Inferior parietal cortex (tissue), 1 donor: ENCODE measurements around the gene DPYSL4.

Experiments
- DNase-seq: peaks from one replicate; pipeline ENCODE4 v3.0.0-alpha.2; 2016; ENCODE audit errors: extremely low spot score

DPYSL4 gene

DNA sequence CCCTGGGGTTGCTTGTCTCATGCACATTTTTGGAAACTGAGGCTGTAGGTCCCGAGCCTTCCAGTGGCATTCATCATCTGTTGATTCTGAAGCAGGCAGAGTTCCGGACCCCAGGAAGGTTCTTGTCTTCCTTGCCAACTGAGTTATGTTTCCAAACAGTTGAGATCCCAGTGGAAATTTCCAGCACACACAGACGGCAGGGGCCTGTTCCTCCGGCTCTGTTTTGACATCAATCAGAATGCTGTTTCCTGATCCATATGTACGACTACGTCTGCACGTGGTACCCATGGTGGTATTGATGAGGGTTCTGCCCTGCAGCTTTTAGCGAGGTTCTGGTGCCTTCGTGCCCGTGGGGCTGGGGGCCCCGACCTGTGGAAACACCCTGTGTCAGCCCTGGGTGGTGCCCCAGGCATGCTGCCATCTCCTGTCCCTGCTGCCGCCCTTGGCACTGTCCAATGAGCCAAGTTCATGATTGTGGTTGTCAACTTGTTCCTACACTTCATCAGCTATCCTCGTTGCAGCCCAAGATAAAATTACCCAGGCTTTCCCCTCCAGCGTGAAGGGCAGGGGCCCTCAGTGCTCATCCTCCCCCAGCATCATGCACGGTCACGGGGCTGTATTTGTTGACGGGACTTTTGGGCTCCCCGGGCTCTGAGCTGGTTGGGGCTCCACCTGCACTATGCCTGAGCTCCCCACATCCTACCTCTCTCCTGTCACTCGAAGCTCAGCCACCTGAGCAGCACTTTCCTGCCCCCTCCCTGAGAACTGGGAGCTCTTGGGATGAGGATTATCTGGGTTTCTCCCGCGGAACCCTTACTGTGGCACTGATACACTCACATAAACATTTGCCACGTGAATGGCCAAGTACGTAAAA is 7.8 kb upstream of the DPYSL4 start:
- no peak for DNase-seq

DNA sequence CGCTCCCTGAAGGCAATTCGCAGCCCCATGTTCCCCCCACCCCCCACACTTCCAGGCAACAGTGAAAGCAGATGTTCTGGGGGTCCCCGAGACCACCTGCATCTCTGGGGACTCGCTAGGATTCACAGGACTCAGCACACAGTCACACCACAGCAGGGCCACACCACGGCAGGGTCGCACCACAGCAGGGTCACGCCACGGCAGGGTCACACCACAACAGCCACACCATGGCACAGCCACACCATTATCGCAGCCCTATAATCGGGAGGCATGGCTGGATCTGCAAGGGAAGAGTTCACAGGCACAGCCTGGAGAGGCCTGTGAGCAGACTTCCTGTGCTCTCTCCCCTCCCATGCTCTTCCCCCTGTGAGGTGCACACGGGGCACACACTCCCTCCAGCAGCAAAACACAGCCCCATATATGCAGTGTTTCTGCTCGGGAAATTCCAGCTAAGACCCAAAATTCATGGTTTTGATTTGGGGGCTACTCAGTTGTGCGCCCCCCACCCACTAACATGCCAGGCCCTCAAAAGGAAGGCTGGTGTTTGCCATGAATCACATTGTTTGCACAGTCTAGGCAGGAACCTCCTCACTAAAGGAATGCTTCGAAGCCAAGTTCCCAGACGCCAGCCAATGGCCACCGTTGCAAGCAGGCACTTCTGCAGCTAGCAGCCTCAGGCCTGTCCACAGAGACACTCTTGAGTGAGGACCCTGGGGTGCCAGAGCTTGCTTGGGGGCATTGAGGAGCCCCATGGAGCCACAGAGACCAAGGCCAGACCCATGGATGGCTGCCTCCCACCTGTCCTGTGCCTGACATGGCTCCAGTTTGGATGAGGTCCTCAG is 7.0 kb upstream of the DPYSL4 start:
- DNase-seq, result no peak

DNA sequence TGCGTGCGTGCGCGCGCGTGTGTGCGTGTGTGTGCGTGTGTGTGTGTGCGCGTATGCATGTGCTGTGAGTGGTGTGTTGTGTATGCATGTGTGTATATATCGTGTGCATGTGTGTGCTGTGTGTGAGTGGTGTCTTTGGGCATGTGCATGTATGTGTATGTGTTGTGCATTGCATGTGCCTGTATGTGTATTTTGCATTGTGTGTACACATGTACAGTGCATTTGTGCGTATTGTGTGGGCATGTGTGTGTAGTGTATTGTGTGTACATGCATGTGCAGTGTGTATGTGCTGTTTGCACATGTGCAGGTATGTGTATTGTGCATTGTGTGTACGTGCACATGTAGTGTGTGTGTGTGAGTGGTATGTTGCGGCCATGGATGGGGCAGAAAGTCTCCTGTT is 6.0 kb upstream of the DPYSL4 start:
- no peak for DNase-seq

DNA sequence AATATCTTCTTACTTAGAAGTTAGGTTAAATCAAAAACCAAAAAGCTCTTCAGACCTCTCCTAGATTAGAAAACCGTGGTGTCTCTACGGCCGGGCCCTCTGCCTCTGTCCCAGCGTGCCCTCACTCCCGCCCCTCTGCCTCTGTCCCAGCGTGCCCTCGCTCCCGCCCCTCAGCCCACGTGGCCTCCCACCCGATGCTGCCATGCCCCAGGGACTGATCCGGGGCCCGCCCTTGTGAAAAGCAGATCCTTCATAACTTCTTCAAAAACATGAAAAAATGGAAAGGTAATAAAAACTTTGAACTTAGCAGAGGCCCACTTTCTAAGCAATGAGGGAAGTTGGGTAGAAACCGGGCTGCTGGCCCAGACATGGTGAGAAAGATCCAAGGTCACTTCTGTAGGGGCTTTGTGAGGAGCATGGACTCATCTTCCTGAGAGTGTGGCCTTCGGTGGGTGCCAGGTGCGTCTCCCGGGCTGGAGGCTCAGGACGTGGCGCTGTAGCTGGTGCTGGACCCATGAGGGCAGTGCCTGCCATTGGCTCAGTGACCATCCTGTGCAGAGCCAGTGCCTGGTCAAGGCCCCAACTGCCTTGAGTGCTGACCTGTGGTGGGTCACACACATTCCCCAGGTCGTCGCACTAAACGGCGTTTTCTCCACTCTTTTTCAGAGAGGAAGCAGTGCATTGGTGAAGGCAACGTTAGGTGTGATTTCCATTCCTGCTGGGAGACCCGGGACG is 4.9 kb upstream of the DPYSL4 start:
- DNase-seq, result no peak

DNA sequence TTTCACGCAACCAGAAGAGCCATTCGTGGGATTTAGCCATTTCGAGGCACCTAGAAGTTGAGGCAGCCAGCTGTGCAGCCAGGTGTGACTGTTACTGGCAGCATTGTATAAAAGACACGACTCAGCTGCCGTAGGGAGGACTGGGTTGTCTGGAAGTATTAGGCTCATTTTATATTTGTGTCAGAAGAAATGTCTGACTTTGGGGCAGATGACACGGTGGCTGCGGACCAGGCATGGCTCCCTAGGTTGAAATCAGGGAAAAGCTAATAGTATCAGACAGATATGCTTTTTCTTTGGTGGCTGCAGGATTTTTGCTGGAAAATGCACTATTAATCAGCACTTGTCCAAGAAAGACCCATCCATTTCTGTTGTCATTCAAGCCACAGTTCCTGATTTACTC is 4.2 kb upstream of the DPYSL4 start:
- no peak for DNase-seq

DNA sequence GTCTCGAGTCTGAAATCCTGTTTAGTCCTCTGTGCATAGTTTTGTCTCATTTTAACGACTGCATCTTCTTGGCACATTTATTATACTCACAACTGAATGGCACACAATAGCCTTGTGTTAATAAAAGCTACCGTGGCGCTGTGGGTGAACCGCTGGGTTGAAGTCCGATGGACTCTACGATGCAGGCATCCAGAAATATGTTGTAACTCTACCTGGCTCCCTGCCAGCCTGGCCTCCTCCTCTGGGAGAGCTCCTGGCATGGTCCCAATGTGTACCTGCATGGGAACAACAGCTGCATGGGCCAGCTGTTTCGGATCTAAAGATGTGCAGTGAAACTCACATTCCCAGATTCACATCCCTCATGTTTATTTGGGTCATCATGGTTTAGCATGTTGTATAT is 3.7 kb upstream of the DPYSL4 start:
- DNase-seq, result no peak

DNA sequence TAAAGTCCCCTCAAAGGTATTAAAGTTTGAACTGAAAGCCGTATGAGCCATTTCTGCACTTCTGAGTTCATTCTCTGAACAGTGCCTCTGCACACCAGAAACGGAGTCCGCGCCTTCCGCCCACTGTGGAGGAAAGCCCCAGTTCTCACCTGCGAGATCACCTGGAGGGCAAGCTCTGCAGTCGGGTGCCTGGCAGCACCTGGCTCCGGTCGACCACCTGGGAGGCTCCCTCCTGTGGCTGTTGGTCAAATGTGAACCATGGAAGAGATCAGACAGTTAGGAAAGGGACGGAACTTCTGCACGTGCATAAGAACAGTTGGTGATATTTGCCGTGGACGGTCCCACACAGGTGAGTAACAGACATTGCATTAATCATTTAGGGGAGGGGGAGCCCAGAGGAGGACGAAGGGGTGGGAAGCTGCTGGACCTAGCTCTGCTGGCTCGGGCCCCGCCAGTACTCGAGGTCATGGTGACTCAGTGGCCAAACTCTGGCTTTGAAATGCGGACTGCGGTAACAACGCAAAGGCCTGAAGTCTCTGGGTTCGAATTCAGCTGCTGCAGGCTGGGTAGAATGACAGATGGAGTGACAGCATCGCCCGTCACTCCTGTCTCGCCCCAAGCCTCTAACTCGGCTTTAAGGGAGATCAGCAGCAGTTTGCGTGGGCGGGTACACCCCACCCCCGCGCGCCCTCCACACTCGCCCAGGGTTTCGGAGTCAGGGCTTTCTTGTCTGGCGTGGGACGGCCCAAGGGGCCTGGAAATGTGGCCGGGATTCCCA is 1.7 kb upstream of the DPYSL4 start:
- no peak for DNase-seq

DNA sequence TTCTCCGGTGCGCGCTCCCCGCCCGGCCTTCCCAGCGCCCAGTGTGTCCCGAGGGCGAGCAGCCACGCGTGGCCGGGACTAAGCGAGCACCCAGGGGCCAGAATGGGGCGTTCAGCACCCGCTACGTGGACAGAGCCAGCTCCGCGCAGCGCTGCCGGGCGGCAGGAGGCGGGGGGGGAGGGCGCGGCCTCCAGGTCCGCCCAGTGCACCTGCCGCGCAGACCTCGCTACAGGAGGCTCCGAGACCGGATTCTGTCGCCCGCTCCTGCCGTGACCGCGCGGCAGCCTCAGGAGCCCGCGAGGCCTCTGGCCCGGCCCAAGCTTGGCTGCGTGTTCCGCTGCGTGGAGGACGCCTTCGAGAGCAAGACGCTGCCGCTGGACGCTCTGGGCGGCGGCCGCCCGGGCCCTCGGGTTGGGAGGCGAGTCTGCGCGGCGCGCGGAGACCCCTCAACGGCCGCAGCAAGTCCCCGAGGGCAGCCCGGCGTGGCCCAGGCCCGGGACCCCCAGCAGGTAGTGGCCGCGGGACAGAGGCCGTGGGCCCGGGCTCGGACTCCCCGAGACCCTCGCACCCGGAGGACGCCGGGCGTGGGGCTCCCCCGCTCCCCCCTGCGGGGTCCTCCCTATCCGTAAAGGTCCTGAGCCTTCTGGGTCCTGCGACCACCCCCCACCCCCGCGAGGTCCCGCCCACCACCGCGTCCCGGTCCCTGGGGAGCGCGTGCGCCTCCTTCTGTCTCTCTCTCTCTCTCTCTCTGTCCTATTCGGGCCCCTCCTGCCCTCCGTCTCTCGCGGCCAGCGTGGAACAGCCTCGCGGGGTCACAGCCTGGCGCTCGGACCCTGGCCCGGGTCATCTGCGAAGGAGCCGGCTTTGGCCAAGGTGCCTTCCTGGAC is 904 bp upstream of the DPYSL4 start:
- no peak for DNase-seq

DNA sequence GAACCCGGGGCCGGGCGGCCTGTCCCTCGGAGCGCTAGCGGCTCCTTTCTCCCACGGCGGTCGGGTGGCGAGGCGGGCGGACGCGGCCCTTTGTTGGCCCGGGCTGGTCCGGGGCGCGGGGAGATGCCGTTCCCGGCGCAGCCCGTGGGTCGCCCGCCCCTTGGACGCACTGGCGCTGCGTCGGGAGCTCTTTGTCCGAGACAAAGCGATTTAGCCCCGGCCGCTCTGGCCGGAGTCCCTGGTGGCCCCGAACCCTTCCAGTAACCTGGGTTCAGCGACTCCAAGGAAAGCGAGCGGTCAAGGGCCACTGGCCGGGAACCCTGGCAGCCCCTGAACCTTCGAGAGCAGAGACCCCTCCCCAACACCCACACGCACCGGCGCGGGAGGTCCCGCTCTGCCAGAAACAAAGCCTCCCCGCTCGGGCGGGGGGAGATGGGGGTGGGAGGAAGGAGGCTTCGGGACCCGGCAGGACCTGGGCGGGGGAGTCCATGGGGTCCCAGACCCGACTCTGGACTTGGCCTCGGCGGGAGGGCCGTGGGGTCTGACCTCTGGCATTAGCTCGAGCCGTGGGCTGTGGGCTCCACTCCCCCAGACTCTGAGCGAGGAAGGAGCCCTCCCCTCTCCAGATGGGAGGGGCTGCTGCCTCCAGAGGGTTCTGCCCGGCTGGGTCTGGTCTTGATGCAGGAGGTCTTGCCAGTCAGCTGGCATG is 836 bp downstream of the DPYSL4 start:
- no peak for DNase-seq

DNA sequence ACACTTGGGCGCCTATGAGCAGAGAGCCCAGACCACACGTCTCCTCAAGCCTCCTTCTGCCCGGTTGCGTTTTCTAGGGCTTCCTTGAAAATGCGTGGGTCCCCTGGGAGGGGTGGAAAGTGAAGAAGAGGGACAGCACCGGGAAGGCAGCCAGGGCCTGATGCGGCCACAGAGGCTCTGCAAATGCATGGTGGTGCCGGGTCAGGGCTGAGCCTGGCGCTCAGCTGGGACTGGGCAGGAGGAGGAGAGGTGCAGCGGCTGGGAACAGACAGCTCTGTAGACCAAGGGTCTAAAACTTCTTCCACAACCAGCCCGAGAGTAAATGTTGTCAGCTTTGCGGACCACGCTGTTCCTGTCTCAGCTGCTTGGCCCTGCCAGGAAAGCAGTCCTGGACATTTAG is 1.6 kb downstream of the DPYSL4 start:
- no peak for DNase-seq

DNA sequence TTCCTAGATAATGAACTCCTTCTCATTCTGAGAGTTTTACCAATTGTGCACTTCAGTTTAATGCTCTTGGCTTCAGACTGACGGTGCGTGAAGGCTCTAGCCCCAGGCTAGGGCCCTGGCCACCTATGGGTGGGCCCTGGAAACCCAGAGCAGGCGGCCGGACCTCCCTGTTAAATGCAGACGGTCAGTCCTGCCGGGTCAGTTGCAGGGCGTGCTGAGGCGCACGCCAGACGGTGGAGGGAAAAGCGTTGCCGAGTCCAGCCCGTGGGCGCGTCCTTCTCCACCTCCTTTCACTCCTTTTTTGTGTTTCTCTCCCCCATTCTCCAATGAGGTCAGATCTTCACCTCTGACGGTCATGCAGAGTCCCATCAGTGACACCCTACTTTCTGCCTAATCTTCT is 2.3 kb downstream of the DPYSL4 start:
- DNase-seq, result no peak

DNA sequence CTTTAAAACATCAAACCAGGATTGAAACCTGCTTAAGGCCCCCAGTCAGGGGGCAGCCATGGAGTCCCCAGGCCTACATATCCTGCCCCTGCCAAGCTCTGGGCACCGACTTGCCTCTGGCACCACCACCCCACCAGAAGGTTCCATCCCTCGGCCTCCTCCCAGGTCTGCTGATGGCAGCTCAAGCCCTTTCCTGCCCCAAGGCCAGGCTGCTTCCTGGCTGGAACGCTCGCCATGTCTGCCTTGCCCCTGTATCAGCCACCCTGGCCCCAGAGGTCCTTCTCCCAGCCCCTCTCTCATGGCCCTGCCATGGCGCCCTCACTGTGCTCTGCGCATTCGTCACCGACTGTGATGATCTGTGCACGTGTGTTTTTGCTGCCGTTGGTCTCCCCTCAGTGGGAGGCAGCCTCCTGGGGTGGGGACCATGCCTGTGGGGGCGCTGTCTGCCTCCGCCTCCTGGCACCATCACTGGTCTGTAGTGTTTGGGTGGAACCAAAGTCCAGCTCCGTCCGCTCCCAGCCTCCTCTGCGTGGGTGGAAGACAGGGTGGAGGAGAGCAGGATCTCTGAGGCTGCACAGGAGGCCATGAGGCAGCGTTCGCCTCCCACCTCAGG is 3.2 kb downstream of the DPYSL4 start:
- no peak for DNase-seq

DNA sequence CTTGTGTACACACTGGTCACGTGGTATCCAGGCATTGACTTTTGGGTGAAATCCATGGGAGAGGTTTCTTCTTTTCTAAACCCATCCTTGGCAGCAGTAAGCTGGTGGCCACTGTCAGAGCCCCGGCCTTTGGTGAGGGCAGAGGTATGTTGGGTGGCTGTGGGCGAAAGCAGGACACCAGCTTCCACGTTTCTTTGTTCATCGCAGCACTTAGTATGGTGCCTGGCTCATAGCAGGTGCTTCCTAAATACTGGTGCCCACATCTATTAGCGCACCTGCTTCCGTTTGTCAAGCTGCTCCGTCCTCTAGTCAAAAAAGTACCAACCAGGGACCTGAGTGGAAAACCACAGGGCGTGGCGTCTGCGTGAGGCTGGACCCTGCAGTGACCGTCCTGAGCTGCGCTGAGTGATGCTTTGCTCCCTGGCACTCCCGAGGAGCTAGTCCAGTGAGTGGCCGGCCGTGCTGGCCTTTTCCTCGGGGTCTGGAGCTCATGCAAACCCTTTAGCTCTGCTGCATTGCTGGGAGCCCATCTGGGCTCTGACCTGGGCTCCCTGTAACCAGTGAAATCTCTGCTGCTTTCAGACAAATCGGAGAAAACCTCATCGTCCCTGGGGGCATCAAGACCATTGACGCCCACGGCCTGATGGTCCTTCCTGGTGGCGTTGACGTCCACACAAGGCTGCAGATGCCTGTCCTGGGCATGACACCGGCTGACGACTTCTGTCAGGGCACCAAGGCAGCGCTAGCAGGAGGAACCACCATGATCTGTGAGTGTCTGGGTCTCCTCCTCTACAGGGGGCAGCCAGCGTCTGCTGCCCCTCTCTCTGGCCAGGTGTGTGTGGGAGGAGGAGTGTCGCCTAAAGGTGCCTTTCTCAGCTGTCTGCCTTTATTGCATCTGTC is 5.6 kb downstream of the DPYSL4 start:
- DNase-seq, result no peak

DNA sequence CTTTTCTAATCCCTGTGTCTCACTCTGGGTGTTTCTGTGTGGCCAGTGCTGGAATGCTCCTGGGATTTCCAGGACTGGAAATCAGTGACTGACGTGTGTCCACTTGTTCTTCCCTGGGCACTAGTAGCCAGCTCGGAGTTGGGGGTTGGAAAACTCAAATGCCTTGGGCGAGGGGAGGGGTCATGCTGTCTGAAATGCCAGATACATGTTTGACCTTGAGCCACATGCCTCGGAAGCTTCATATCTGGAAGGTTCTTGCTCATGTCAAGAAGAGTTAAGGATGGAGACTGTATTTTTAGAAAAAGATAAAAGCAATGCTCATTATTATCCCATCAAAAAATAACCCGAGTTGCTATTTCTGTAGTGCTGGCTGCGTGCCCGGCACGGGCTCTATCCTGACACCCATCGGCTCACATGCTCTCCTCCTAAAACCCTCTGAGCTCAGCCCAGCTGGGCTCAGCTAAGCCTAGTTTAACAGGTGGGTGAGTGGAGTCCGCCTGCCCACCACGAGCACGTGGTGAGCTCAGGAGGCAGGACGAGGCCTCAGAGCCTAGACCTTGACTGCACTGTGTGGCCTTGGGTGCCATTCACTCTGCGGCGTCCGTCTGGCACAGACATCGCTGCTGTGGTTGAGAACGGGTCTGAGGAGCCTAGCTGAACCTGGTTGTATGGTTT is 6.4 kb downstream of the DPYSL4 start:
- DNase-seq, result no peak

DNA sequence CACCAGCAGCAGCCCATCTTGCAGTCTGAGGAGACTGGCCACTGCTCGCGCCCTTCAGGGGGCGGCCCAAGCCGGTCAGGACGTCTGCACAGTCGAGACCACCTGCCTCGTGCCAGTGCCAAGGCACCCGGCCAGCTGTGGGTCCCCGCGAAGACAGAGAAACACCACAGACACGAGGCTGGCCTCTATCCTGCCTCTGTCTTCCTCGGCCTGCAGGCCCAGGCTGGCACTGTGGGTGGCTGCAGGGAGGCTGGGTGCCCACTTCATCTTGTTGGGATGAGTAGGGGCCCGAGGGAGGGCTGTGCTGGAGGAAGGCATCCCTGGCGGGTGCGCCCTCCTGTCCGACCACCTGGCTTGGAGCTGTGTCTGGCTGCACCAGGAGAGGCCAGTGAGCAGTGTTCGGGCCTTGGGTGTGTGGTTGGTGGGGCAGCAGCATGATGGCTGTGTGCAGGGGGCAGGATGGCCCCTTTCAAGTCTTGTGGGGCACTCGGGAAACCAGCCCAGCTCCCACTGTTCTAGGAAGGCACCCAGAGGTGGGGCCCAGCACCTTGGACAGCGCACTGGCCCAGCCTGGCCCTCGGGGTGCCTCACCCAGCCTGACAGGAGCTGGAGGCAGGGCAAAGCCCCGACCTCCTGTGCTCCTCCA is 7.3 kb downstream of the DPYSL4 start:
- no peak for DNase-seq

DNA sequence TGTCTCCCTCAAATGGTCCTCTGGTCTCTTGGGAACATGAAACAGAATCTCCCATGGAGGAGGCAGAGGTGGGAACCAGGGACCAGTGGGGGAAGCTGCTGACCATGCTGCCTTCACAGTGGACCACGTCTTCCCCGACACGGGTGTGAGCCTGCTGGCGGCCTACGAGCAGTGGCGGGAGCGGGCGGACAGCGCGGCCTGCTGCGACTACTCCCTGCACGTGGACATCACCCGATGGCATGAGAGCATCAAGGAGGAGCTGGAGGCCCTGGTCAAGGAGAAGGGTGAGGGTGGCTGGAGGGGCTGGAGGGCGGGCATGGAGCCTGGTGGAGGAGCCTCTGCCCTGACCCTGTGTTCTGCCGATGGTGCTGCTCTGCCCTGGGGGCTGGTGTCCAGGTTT is 8.0 kb downstream of the DPYSL4 start:
- no peak for DNase-seq

DNA sequence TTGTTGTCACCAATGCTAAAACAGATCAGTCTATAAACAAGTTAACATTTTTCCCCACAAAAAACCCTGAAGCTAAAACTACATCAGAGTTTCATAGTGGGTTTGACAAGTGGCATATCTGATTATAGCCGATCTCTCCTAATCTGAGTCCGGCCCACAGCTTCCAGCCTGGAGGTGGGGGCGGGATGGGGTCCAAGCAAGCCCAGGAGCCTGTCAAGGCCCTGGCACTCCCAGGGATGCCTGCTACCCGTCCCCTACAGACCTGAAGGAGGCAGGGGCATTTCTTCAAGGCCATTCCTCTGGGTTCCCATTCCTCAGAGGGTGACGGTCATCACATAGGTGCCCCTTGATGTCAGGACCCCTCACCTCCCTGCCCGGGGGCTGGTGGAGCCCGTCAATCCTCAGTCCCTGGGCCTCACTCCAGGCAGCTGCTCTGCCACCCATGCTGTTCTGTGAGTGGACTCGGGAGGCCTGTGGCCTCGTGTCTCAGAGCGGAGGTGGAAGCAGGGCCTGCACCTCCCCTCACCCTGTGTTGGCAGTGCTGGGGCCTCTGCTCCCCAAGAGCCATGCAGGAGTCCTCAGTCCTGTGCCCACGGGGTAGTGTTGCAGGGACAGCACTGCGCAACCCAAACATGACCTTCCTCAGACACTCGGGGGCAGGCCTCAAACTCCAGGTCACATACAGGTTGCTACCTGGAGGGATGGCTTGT is 8.8 kb downstream of the DPYSL4 start:
- no peak for DNase-seq
